SK-N-SH treated with all-trans-retinoic acid at 6 μM for 48 hours (cell line): ENCODE measurements around the gene PSAP.

Experiments used
- ATAC-seq: fragments of 200-7000 bp; cut with Tn5 transposase; 3 replicates; pipeline ENCODE4 v1.9.1; 2020; ENCODE audit warnings: mild to moderate bottlenecking, moderate library complexity
- ARNTL ChIP-seq: fragments of 450-650 bp; formaldehyde crosslinking; IDR thresholded peaks from 2 replicates; pipeline ENCODE4 v1.5.0; 2020; ENCODE audit warnings: low read depth, mild to moderate bottlenecking, moderate library complexity, borderline replicate concordance
- BACH2 ChIP-seq: fragments of 250-450 bp; sonication (Bioruptor Pico); IDR thresholded peaks from 2 replicates; pipeline ENCODE4 v1.9.0; 2021; ENCODE audit warnings: mild to moderate bottlenecking, borderline replicate concordance
- CSDC2 ChIP-seq: fragments of 250-450 bp; sonication (Bioruptor Pico); IDR thresholded peaks from 2 replicates; pipeline ENCODE4 v1.5.0; 2020; ENCODE audit warnings: mild to moderate bottlenecking, moderate library complexity
- ESRRG ChIP-seq: fragments of 250-450 bp; sonication (Bioruptor Pico); IDR thresholded peaks from 2 replicates; pipeline ENCODE4 v1.6.1; 2021; ENCODE audit warnings: mild to moderate bottlenecking
- GLIS3 ChIP-seq: fragments of 250-450 bp; sonication (Bioruptor Pico); IDR thresholded peaks from 2 replicates; pipeline ENCODE4 v1.5.0; 2020; ENCODE audit warnings: mild to moderate bottlenecking, moderate library complexity
- ISL1 ChIP-seq: fragments of 250-450 bp; sonication (Bioruptor Pico); IDR thresholded peaks from 2 replicates; pipeline ENCODE4 v2.1.2; 2022; ENCODE audit warnings: mild to moderate bottlenecking, moderate library complexity
- OSR1 ChIP-seq: fragments of 250-450 bp; sonication (Bioruptor Pico); IDR thresholded peaks from 2 replicates; pipeline ENCODE4 v1.8.0; 2022; ENCODE audit warnings: moderate library complexity, mild to moderate bottlenecking, inconsistent platforms
- PPARA ChIP-seq: fragments of 250-450 bp; sonication (Bioruptor Pico); IDR thresholded peaks from 2 replicates; pipeline ENCODE4 v1.5.0; 2020; ENCODE audit warnings: mild to moderate bottlenecking, borderline replicate concordance
- RARB ChIP-seq: fragments of 250-450 bp; sonication (Bioruptor Pico); IDR thresholded peaks from 2 replicates; pipeline ENCODE4 v1.8.0; 2021; ENCODE audit warnings: mild to moderate bottlenecking, moderate library complexity
- SNAI2 ChIP-seq: fragments of 250-450 bp; sonication (Bioruptor Pico); IDR thresholded peaks from 2 replicates; pipeline ENCODE4 v1.5.0; 2020; ENCODE audit warnings: mild to moderate bottlenecking, moderate library complexity
- TCF4 ChIP-seq: fragments of 250-450 bp; sonication (Bioruptor Pico); IDR thresholded peaks from 2 replicates; pipeline ENCODE4 v1.8.0; 2021; ENCODE audit warnings: mild to moderate bottlenecking, moderate library complexity, borderline replicate concordance
- TOX ChIP-seq: fragments of 250-450 bp; sonication (Bioruptor Pico); IDR thresholded peaks from 2 replicates; pipeline ENCODE4 v1.8.0; 2021; ENCODE audit warnings: mild to moderate bottlenecking, moderate library complexity, borderline replicate concordance
- ZFP3 ChIP-seq: fragments of 250-450 bp; sonication (Bioruptor Pico); IDR thresholded peaks from 2 replicates; pipeline ENCODE4 v1.5.0; 2020; ENCODE audit warnings: mild to moderate bottlenecking, moderate library complexity
- ZFP30 ChIP-seq: fragments of 450-650 bp; formaldehyde crosslinking; IDR thresholded peaks from 2 replicates; pipeline ENCODE4 v1.5.0; 2022; ENCODE audit warnings: mild to moderate bottlenecking, moderate library complexity
- ZNF565 ChIP-seq: fragments of 450-650 bp; formaldehyde crosslinking; conservative IDR thresholded peaks from 2 replicates; pipeline ENCODE4 v1.5.0; 2020; ENCODE audit warnings: low read depth, mild to moderate bottlenecking, moderate library complexity
- ZNF70 ChIP-seq: fragments of 450-650 bp; formaldehyde crosslinking; IDR thresholded peaks from 2 replicates; pipeline ENCODE4 v1.5.0; 2020; ENCODE audit warnings: mild to moderate bottlenecking, moderate library complexity
- ZNF8 ChIP-seq: fragments of 450-650 bp; formaldehyde crosslinking; IDR thresholded peaks from 2 replicates; pipeline ENCODE4 v1.5.0; 2020; ENCODE audit warnings: mild to moderate bottlenecking, moderate library complexity
- TF ChIP-seq, protein P1 (sequence below): fragments of 250-450 bp; sonication (Bioruptor Pico); IDR thresholded peaks from 2 replicates; pipeline ENCODE4 v1.5.0; 2020; ENCODE audit warnings: mild to moderate bottlenecking, moderate library complexity
- TF ChIP-seq, protein P2 (sequence below): fragments of 250-450 bp; sonication (Bioruptor Pico); IDR thresholded peaks from 2 replicates; pipeline ENCODE4 v1.5.1; 2020; ENCODE audit warnings: low read depth, mild to moderate bottlenecking, moderate library complexity
- TF ChIP-seq, protein P3 (sequence below): fragments of 250-450 bp; sonication (Bioruptor Pico); IDR thresholded peaks from 2 replicates; pipeline ENCODE4 v1.8.0; 2021; ENCODE audit warnings: low read depth, mild to moderate bottlenecking, moderate library complexity, borderline replicate concordance
- TF ChIP-seq, protein P4 (sequence below): fragments of 250-450 bp; sonication (Bioruptor Pico); IDR thresholded peaks from 2 replicates; pipeline ENCODE4 v1.8.0; 2020; ENCODE audit warnings: mild to moderate bottlenecking, moderate library complexity, borderline replicate concordance

The PSAP gene

DNA sequence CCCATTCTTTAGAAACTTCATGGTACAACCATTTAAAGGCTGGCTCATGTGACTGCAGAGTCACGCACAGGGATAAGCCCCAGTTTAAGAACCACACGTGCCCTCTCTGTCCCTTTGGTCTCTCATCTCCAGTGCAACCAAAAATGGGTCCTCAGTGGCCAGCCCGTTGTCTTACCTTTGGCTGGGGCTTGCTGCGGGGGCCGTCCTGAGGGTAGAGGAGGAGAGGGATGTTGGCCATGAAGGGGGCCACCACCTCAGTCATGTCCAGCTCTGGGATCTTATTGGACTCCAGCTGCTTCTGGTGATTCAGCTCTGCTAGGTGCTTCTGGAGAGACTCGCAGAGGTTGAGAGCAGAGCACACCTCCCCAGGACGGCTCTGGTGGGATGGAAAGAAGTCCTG, 22.3 kb downstream of the PSAP start (continued):
- TF ChIP-seq, protein P1, sequence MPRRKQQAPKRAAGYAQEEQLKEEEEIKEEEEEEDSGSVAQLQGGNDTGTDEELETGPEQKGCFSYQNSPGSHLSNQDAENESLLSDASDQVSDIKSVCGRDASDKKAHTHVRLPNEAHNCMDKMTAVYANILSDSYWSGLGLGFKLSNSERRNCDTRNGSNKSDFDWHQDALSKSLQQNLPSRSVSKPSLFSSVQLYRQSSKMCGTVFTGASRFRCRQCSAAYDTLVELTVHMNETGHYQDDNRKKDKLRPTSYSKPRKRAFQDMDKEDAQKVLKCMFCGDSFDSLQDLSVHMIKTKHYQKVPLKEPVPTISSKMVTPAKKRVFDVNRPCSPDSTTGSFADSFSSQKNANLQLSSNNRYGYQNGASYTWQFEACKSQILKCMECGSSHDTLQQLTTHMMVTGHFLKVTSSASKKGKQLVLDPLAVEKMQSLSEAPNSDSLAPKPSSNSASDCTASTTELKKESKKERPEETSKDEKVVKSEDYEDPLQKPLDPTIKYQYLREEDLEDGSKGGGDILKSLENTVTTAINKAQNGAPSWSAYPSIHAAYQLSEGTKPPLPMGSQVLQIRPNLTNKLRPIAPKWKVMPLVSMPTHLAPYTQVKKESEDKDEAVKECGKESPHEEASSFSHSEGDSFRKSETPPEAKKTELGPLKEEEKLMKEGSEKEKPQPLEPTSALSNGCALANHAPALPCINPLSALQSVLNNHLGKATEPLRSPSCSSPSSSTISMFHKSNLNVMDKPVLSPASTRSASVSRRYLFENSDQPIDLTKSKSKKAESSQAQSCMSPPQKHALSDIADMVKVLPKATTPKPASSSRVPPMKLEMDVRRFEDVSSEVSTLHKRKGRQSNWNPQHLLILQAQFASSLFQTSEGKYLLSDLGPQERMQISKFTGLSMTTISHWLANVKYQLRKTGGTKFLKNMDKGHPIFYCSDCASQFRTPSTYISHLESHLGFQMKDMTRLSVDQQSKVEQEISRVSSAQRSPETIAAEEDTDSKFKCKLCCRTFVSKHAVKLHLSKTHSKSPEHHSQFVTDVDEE (CRISPR knock-in tag): no peak

DNA sequence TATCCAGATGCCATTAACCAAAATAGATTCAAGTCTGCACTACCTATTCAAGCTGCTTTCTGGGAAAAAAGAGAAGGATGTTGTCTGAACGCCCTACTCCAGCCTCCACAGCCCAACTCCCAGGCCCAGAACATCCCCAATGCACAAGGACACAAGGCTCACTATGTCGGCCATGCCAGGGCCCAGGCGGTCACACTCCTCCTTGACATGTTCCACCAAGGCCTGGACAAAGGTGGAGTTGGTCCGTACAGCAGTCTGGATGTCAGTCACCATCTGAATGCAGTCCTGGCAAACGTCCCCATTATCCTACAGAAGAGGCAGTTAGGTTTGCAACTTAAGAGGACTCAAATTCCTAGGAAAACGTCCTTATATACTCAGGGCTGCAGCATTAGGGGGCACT, 23.2 kb downstream of the PSAP start:
- no peak for TF ChIP-seq ZNF8 (CRISPR knock-in tag)
- no peak for TF ChIP-seq SNAI2
- no peak for TF ChIP-seq TOX (CRISPR knock-in tag)
- TF ChIP-seq RARB: no peak
- TF ChIP-seq, protein P2, sequence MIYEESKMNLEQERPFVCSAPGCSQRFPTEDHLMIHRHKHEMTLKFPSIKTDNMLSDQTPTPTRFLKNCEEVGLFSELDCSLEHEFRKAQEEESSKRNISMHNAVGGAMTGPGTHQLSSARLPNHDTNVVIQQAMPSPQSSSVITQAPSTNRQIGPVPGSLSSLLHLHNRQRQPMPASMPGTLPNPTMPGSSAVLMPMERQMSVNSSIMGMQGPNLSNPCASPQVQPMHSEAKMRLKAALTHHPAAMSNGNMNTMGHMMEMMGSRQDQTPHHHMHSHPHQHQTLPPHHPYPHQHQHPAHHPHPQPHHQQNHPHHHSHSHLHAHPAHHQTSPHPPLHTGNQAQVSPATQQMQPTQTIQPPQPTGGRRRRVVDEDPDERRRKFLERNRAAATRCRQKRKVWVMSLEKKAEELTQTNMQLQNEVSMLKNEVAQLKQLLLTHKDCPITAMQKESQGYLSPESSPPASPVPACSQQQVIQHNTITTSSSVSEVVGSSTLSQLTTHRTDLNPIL: no peak
- no peak for TF ChIP-seq GLIS3 (CRISPR knock-in tag)
- TF ChIP-seq, protein P3, sequence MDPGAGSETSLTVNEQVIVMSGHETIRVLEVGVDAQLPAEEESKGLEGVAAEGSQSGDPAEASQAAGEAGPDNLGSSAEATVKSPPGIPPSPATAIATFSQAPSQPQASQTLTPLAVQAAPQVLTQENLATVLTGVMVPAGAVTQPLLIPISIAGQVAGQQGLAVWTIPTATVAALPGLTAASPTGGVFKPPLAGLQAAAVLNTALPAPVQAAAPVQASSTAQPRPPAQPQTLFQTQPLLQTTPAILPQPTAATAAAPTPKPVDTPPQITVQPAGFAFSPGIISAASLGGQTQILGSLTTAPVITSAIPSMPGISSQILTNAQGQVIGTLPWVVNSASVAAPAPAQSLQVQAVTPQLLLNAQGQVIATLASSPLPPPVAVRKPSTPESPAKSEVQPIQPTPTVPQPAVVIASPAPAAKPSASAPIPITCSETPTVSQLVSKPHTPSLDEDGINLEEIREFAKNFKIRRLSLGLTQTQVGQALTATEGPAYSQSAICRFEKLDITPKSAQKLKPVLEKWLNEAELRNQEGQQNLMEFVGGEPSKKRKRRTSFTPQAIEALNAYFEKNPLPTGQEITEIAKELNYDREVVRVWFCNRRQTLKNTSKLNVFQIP (CRISPR knock-in tag): no peak
- no peak for ATAC-seq

DNA sequence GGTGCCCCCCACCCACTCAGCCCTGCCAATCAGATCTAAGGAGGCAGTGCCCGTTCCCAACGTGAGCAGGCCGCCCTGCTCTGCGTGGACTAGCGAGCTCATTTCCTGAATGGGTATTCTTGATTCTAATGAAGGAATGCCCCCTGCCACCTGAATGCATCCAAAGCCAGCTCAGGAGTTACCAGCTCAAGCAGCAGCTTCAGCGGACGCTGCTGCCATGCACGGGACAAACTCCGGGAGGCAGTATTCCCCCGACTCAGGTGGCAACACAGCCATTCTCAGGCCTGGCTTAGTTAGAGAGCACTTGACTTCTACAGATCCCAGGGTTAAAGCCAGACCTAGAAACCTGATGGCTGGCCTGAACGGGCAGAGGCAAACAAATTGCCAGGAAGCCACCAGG, 25.8 kb downstream of the PSAP start:
- ATAC-seq: no peak
- TF ChIP-seq ZFP3 (CRISPR knock-in tag): no peak
- TF ChIP-seq ZNF565 (CRISPR knock-in tag): no peak
- TF ChIP-seq PPARA (CRISPR knock-in tag): no peak
- TF ChIP-seq, protein P2: no peak
- TF ChIP-seq ZNF70 (CRISPR knock-in tag): no peak

DNA sequence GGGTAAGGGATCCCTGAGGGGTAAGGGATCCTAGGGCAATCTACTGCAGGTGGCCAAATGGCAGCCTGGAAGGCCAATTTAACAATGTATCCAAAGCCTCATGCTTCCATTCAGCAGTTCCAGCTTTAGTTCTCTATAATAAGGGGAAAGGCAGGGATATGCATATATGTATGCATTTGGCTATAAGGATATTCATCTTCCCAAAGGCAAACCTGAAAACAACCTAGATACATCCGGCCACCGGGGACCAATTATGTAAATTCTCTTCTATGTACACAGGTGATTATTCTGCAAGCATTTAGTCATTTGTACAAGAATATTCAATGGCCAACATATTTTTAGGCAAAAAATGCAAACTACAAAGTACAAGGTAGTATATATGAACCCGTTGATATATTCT, 26.7 kb downstream of the PSAP start:
- TF ChIP-seq BACH2 (CRISPR knock-in tag) (no peak), TOX (CRISPR knock-in tag) (no peak), ZFP3 (CRISPR knock-in tag) (no peak), RARB (no peak)

DNA sequence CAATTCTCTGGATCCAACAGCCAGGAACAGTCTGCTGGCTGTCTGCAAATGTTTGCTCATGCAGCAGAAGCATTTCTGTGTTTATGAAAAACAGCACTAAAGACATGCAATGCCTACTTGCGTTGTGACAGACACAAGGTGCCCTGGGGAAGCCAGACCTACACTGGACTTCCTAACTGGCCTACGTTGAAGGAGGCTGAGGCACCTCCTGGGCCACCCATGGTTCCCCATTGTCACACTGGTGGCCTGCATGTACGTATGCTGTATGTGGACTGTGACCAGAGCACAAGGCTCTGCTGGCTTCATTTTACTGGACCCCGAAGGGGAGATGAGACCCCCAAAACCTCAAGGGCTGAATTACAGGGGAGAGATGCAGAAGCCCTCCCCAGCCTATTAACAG, 27.7 kb downstream of the PSAP start:
- no peak for ATAC-seq
- TF ChIP-seq ARNTL (no peak), RARB (no peak), GLIS3 (CRISPR knock-in tag) (no peak), ZNF565 (CRISPR knock-in tag) (no peak), ZFP3 (CRISPR knock-in tag) (no peak), ISL1 (CRISPR knock-in tag) (no peak), ZNF70 (CRISPR knock-in tag) (no peak), ESRRG (no peak), BACH2 (CRISPR knock-in tag) (no peak), CSDC2 (CRISPR knock-in tag) (no peak), OSR1 (CRISPR knock-in tag) (no peak), ZFP30 (no peak), PPARA (CRISPR knock-in tag) (no peak), ZNF8 (CRISPR knock-in tag) (no peak), TCF4 (no peak), SNAI2 (no peak)
- TF ChIP-seq, protein P3 (CRISPR knock-in tag): no peak
- TF ChIP-seq, protein P1 (CRISPR knock-in tag): no peak
- TF ChIP-seq, protein P4, sequence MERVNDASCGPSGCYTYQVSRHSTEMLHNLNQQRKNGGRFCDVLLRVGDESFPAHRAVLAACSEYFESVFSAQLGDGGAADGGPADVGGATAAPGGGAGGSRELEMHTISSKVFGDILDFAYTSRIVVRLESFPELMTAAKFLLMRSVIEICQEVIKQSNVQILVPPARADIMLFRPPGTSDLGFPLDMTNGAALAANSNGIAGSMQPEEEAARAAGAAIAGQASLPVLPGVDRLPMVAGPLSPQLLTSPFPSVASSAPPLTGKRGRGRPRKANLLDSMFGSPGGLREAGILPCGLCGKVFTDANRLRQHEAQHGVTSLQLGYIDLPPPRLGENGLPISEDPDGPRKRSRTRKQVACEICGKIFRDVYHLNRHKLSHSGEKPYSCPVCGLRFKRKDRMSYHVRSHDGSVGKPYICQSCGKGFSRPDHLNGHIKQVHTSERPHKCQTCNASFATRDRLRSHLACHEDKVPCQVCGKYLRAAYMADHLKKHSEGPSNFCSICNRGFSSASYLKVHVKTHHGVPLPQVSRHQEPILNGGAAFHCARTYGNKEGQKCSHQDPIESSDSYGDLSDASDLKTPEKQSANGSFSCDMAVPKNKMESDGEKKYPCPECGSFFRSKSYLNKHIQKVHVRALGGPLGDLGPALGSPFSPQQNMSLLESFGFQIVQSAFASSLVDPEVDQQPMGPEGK: no peak

More for the DNA sequence above, 26.7 kb downstream of the PSAP start:
- ATAC-seq: no peak
